ENCODE data around the gene CABP7.

CABP7 gene

GRCh38 chr22:29719899-29720645, at the start of gene CABP7:
CABP7 (plus strand) TSS chr22:29720003; CDS start chr22:29720425, 422 bp downstream.
- no peak for DNase-seq (ENCODE audit: low read depth)
- TF ChIP-seq, protein P1, sequence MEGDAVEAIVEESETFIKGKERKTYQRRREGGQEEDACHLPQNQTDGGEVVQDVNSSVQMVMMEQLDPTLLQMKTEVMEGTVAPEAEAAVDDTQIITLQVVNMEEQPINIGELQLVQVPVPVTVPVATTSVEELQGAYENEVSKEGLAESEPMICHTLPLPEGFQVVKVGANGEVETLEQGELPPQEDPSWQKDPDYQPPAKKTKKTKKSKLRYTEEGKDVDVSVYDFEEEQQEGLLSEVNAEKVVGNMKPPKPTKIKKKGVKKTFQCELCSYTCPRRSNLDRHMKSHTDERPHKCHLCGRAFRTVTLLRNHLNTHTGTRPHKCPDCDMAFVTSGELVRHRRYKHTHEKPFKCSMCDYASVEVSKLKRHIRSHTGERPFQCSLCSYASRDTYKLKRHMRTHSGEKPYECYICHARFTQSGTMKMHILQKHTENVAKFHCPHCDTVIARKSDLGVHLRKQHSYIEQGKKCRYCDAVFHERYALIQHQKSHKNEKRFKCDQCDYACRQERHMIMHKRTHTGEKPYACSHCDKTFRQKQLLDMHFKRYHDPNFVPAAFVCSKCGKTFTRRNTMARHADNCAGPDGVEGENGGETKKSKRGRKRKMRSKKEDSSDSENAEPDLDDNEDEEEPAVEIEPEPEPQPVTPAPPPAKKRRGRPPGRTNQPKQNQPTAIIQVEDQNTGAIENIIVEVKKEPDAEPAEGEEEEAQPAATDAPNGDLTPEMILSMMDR (IDR thresholded peaks at IDR 0.05; ENCODE audit: insufficient read depth, low read depth, low read length, missing control alignments): no peak
- no peak within 1 kb of the TSS for H3K4me3 ChIP-seq (ENCODE audit: low read depth, low read length)

- TF ChIP-seq, protein P1 (IDR thresholded peaks at IDR 0.05; ENCODE audit: insufficient read depth, low read depth, low read length, missing control alignments): no peak
- H3K4me3 ChIP-seq (ENCODE audit: low read depth, low read length): no peak overlapping the region
- DNase-seq (ENCODE audit: low read depth): no peak
These were observed 49.2 kb upstream of the CABP7 start for GRCh38 chr22:29670626-29671025.

DNA sequence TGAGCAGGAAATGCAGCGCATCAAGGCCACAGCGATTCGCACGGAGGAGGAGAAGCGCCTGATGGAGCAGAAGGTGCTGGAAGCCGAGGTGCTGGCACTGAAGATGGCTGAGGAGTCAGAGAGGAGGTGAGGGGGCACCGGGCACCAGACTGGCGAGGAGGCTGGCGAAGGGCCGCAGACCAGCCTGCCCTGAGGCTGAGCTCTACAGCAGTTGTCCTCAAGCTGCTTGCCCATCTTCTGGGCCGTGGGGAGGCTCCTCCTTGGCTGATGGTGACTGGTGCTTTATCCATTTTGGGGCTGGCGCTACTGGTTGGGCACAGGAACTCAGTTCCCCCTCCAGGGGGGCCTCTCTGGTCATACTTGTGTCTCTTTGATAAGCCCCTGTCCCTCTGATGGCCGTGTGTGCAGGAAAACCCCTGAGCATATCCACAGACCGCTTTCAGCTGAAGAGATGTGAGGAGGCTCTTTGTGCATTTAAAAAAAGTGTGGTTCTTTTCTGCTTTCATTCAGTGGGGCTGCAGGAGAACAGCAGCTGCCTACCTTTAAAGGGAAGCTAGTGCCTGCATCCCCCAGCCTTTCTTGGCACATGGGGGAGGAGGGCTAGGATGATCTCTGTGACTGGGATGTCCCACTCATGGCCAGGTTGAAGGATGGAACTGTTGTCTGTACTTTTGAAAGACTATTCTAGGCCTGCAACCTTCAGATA, 46.3 kb upstream of the CABP7 start:
- no peak for DNase-seq (ENCODE audit: low read depth)
- H3K4me3 ChIP-seq (ENCODE audit: low read depth, low read length): no peak overlapping the region
- TF ChIP-seq, protein P1 (IDR thresholded peaks at IDR 0.05; ENCODE audit: insufficient read depth, low read depth, low read length, missing control alignments): no peak

GRCh38 chr22:29674121-29674520, 45.7 kb upstream of the CABP7 start:
- DNase-seq (ENCODE audit: low read depth): no peak
- no peak overlapping the region for H3K4me3 ChIP-seq (ENCODE audit: low read depth, low read length)
- TF ChIP-seq, protein P1 (IDR thresholded peaks at IDR 0.05; ENCODE audit: insufficient read depth, low read depth, low read length, missing control alignments): no peak

DNA sequence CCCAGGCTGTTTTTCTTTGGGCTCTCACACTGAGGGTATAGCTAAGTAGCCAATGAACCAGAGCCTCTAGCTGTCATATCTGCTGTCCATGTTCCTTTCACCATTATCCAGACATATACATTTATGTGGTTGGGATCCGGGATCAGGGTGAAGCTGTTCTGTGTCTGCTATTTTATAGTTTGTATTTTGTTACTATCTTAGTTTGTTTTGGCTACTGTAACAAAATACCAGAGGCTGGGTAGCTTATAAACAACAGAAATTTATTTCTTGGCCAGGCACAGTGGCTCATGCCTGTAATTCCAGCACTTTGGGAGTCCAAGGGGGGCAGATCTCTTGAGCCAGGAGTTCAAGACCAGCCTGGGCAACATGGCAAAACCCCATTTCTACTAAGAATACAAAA, 40.5 kb upstream of the CABP7 start:
- H3K4me3 ChIP-seq (ENCODE audit: low read depth, low read length): no peak overlapping the region
- TF ChIP-seq, protein P1 (IDR thresholded peaks at IDR 0.05; ENCODE audit: insufficient read depth, low read depth, low read length, missing control alignments): no peak
- no peak for DNase-seq (ENCODE audit: low read depth)

GRCh38 chr22:29683536-29683935, 36.3 kb upstream of the CABP7 start:
- TF ChIP-seq, protein P1 (IDR thresholded peaks at IDR 0.05; ENCODE audit: insufficient read depth, low read depth, low read length, missing control alignments): no peak
- no peak overlapping the region for H3K4me3 ChIP-seq (ENCODE audit: low read depth, low read length)
- DNase-seq (ENCODE audit: low read depth): no peak

Data from GM12865 (cell line).